B cell (primary cell): Measurements from ENCODE around the gene ISOC2. TPM values are rescaled to one million over a fixed set of nuclear protein-coding genes. Genes with fewer than 3 reads are reported as not detected.
A peak's percentile ranks its signal among the peaks of the same experiment; 100 is the strongest.

Experiments used
- ATAC-seq: fragments of 200-7000 bp; cut with Tn5 transposase; one replicate; pipeline ENCODE4 v1.10.0; 2021; ENCODE audit warnings: low read depth, mild to moderate bottlenecking, moderate number of reproducible peaks, moderate library complexity
- CTCF ChIA-PET: fragments of 350-600 bp; sonication (Branson Sonifier 250); formaldehyde crosslinking; loops from one replicate; lab custom pipeline; 2021; ENCODE audit warnings: antibody characterized with exemption, inconsistent platforms; lab: Charles Lee
- POLR2A ChIA-PET: fragments of 350-600 bp; sonication (Branson Sonifier 250); formaldehyde crosslinking; loops from one replicate; lab custom pipeline; 2021; ENCODE audit warnings: antibody characterized with exemption; lab: Charles Lee
- DNase-seq: peaks from one replicate; pipeline ENCODE4 v3.0.0; 2013
- H2AFZ ChIP-seq: 2 replicates; pipeline ENCODE4 v1.6.1; 2012; ENCODE audit warnings: mild to moderate bottlenecking, low read depth, low read length; ENCODE audit not compliant: insufficient read depth, poor library complexity, severe bottlenecking
- H3K27ac ChIP-seq, 2 donors: 1 replicate in 1 of 2; 2 replicates in 1 of 2; pipeline ENCODE4 v1.5.1; 2012 to 2013; ENCODE audit warnings: low read length in 2 of 2, mild to moderate bottlenecking in 2 of 2, moderate library complexity in 1 of 2
- H3K27me3 ChIP-seq, 4 experiments: fragments of 200-600 bp in 1 of 4; sonication (generic) in 1 of 4; replicated peaks in 1 of 4; 1 replicate in 2 of 4; 2 replicates in 2 of 4; pipeline versions ENCODE4 v1.6.1 to v1.7.0; 2013 to 2016; ENCODE audit warnings: low read length in 3 of 4, mild to moderate bottlenecking in 2 of 4, mixed read lengths in 1 of 4, moderate library complexity in 1 of 4; ENCODE audit not compliant: insufficient read depth in 4 of 4, control insufficient read depth in 3 of 4; ENCODE audit errors: control extremely low read depth in 1 of 4
- H3K36me3 ChIP-seq, 2 experiments: replicated peaks in 1 of 2; 1 replicate in 1 of 2; 2 replicates in 1 of 2; pipeline versions ENCODE4 v1.6.1 to v1.7.1; 2013; ENCODE audit warnings: low read length in 1 of 2; ENCODE audit not compliant: insufficient read depth in 2 of 2, control insufficient read depth in 1 of 2; ENCODE audit errors: control extremely low read depth in 1 of 2, extremely low read depth in 1 of 2
- H3K4me1 ChIP-seq, 2 donors: fragments of 200-600 bp in 1 of 2; sonication (generic) in 1 of 2; 1 replicate in 1 of 2; 2 replicates in 1 of 2; pipeline versions ENCODE4 v1.5.1 to v1.6.1; 2013 to 2017; ENCODE audit warnings: low read length in 2 of 2; ENCODE audit not compliant: control insufficient read depth in 2 of 2, insufficient read depth in 2 of 2
- H3K4me2 ChIP-seq: replicated peaks from 2 replicates; pipeline ENCODE3; 2012; ENCODE audit warnings: mild to moderate bottlenecking, low read depth, low read length; ENCODE audit not compliant: poor library complexity, severe bottlenecking
- H3K4me3 ChIP-seq, 5 experiments: fragments of 200-600 bp in 1 of 5; sonication (generic) in 1 of 5; 1 replicate in 3 of 5; 2 replicates in 2 of 5; pipeline versions ENCODE4 v1.5.1 to v1.7.0; 2011 to 2016; ENCODE audit warnings: low read length in 4 of 5, mild to moderate bottlenecking in 4 of 5, low read depth in 2 of 5, control low read depth in 1 of 5, moderate library complexity in 1 of 5; ENCODE audit not compliant: insufficient read depth in 1 of 5; ENCODE audit errors: control extremely low read depth in 1 of 5, extremely low read depth in 1 of 5
- H3K79me2 ChIP-seq: fragments of 200-600 bp; sonication (generic); one replicate; pipeline ENCODE4 v1.6.0; 2016; ENCODE audit warnings: low read length; ENCODE audit not compliant: control insufficient read depth, insufficient read depth
- H3K9ac ChIP-seq: fragments of 200-600 bp; sonication (generic); 2 replicates; pipeline ENCODE4 v1.6.1; 2017; ENCODE audit warnings: mild to moderate bottlenecking, low read length, moderate library complexity
- H3K9me3 ChIP-seq, 3 donors: one replicate each; pipeline versions ENCODE4 v1.6.1 to v1.7.1; 2013; ENCODE audit warnings: low read length in 2 of 3; ENCODE audit not compliant: control insufficient read depth in 2 of 3, insufficient read depth in 1 of 3; ENCODE audit errors: control extremely low read depth in 1 of 3
- H4K20me1 ChIP-seq: 2 replicates; pipeline ENCODE4 v1.6.0; 2012; ENCODE audit warnings: mild to moderate bottlenecking, low read length; ENCODE audit not compliant: insufficient read depth, control insufficient read depth, poor library complexity, severe bottlenecking
- H3K27ac Mint-ChIP-seq: one replicate; pipeline ENCODE4 v1.8.0; 2021; ENCODE audit warnings: mixed read lengths
- H3K27me3 Mint-ChIP-seq: one replicate; pipeline ENCODE4 v1.8.0; 2021; ENCODE audit warnings: mixed read lengths
- H3K4me1 Mint-ChIP-seq: one replicate; pipeline ENCODE4 v1.8.0; 2021; ENCODE audit warnings: mixed read lengths
- H3K4me3 Mint-ChIP-seq: one replicate; pipeline ENCODE4 v1.8.0; 2021; ENCODE audit warnings: mixed read lengths
- H3K9me3 Mint-ChIP-seq: one replicate; pipeline ENCODE4 v1.8.0; 2022; ENCODE audit warnings: mixed read lengths; ENCODE audit not compliant: insufficient read depth
- CTCF ChIP-seq: fragments of 200-600 bp; IDR thresholded peaks from one replicate; pipeline ENCODE4 v1.8.0; 2022; ENCODE audit warnings: antibody characterized with exemption, mild to moderate bottlenecking
- EZH2 ChIP-seq: IDR thresholded peaks from 2 replicates; pipeline ENCODE4 v1.6.1; 2012; ENCODE audit warnings: borderline replicate concordance, low read depth, mild to moderate bottlenecking, moderate library complexity, low read length; ENCODE audit not compliant: insufficient read depth, poor library complexity, severe bottlenecking
- WGBS: methylation state at CpG from one replicate; pipeline ENCODE4 v1.1.5; 2013; ENCODE audit warnings: missing lambda C conversion rate; ENCODE audit not compliant: insufficient coverage; 5-methylcytosine and 5-hydroxymethylcytosine counted together
- intact Hi-C: fragments of 100-400 bp; cut with micrococcal nuclease; formaldehyde crosslinking; loops from one replicate; pipeline ENCODE4 v1.10.0; 2022
- polyA plus RNA-seq: library from polyadenylated mRNA; depleted of rRNA; stranded (reverse); fragments of >200 nt; gene quantifications from 2 replicates; pipeline ENCODE4 v1.2.3, GENCODE V29; 2012
- total RNA-seq, 2 donors: library from RNA; stranded (reverse); fragments of 120-200 nt in 1 of 2; gene quantifications; 1 replicate in 1 of 2; 2 replicates in 1 of 2; pipeline versions ENCODE4 v1.2.3 to v1.2.4, GENCODE V29; 2013 to 2022

The ISOC2 gene
- total and polyA plus RNA-seq, 2 donors (not counting 1 experiment from before 2014, with no cell fraction given), result 10.0 to 27.6 TPM

GRCh38 chr19:55482967-55483705 is 21.7 kb upstream of the ISOC2 start:
- Histone ChIP-seq H3K4me2 (no peak overlapping the region), H3K4me3 (no peak overlapping the region), H3K9ac (no peak overlapping the region), H3K4me1 (peaks cover 10 to 22% of the 10 kb centered on the region in 2 donors), H4K20me1 (peaks cover 37% of the 10 kb centered on the region), H3K27ac (no peak overlapping the region), H2AFZ (no peak overlapping the region), H3K27me3 (no peaks in the 10 kb centered on the region), H3K9me3 (no peaks in the 10 kb centered on the region), H3K36me3 (peaks cover 0 to 2% of the 10 kb centered on the region in 2 experiments), H3K79me2 (peaks cover 26% of the 10 kb centered on the region)
- no peak for ATAC-seq
- WGBS, result 98% methylated on average over 38 of the region's 47 CpGs
- Mint-ChIP-seq H3K4me1 (peaks cover 30% of the 10 kb centered on the region), H3K9me3 (no peaks in the 10 kb centered on the region), H3K27me3 (no peaks in the 10 kb centered on the region), H3K4me3 (peak overlapping the region; percentile 41), H3K27ac (no peak overlapping the region)
- no peak for DNase-seq
- POLR2A ChIA-PET, result no interaction called here
- TF ChIP-seq EZH2 (no peak), CTCF (no peak)
- intact Hi-C loops, result no loop called here
- CTCF ChIA-PET, result no interaction called here

GRCh38 chr19:55482156-55482961 is 20.9 kb upstream of the ISOC2 start:
- no peak overlapping the region for H3K27ac Mint-ChIP-seq
- TF ChIP-seq EZH2, result no peak
- TF ChIP-seq CTCF, result no peak
- H3K4me3 Mint-ChIP-seq, result peak overlapping the region; percentile 41
- Histone ChIP-seq H3K4me1 (peaks cover 17 to 30% of the 10 kb centered on the region in 2 donors), H2AFZ (no peak overlapping the region), H3K4me2 (no peak overlapping the region), H3K4me3 (no peak overlapping the region), H3K36me3 (peaks cover 0 to 2% of the 10 kb centered on the region in 2 experiments), H3K9ac (no peak overlapping the region), H4K20me1 (peaks cover 40% of the 10 kb centered on the region), H3K27me3 (no peaks in the 10 kb centered on the region), H3K79me2 (peaks cover 34% of the 10 kb centered on the region), H3K27ac (no peak overlapping the region), H3K9me3 (no peaks in the 10 kb centered on the region)
- 96% methylated on average over 68 of the region's 83 CpGs for WGBS
- DNase-seq, result no peak
- ChIA-PET POLR2A (no interaction called here), CTCF (no interaction called here)
- no peaks in the 10 kb centered on the region for H3K27me3 Mint-ChIP-seq
- no peak for ATAC-seq
- intact Hi-C loops, result no loop called here
- peaks cover 35% of the 10 kb centered on the region for H3K4me1 Mint-ChIP-seq
- H3K9me3 Mint-ChIP-seq, result no peaks in the 10 kb centered on the region
